GM19468 (cell line): ENCODE data around the gene NNT.
"Not testable (repeated sequence)": the region's sequence is repeated elsewhere in the genome, so short reads cannot be mapped to it uniquely, and the experiment has no call there.

Experiments used
- ATAC-seq: cut with Tn5 transposase; IDR thresholded peaks from one replicate; pipeline ENCODE4 v1.9.1; 2021; ENCODE audit warnings: mild to moderate bottlenecking, moderate library complexity, moderate number of reproducible peaks; ENCODE audit not compliant: unreplicated experiment; ENCODE audit errors: extremely low read depth

NNT gene

DNA sequence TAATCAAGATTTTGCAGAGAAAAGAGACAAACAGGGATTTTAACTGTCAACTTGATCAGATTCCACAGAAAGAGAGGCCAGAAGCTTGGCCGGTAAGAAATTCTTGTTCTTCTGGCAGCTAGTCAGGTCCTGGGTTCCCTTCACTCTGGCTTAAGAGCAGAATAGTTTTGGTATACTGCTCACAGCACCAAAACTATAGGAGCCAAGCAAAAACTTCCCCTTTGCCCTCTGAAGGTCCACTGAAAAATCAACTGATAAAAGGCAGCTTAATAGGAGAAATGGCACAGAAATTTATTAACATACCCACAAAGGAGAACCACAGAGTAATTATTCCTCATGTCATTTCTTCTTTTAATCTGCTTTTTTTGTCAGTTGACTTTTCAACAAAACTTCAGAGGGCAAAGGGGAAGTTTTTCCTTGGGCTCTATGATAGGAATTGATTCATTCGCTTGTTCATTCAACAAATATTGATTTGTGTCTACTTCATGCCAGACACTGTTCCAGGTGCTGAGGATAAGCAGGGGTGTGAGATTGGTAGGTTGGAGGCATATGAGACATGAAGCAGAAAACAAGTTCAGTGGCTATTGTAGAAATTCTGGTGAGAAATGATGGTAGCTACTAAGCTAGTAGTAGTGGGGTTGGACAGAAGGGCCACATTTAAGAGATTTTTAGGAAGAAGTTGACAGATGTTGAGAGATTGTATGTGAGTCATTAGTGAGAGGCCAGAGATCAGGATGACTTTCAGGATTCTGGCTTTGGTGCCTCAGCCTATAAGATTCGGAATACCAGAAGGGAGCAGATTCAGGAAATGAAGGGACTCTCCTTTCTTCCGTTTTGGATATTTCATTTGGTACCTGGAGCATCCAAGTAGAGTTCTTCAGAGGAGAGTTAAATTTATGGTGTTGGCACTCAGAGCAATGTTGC is 20.6 kb upstream of the NNT start:
- no peak for ATAC-seq

- no peak for ATAC-seq
These were observed 19.3 kb upstream of the NNT start for GRCh38 chr5:43583724-43584123.

DNA sequence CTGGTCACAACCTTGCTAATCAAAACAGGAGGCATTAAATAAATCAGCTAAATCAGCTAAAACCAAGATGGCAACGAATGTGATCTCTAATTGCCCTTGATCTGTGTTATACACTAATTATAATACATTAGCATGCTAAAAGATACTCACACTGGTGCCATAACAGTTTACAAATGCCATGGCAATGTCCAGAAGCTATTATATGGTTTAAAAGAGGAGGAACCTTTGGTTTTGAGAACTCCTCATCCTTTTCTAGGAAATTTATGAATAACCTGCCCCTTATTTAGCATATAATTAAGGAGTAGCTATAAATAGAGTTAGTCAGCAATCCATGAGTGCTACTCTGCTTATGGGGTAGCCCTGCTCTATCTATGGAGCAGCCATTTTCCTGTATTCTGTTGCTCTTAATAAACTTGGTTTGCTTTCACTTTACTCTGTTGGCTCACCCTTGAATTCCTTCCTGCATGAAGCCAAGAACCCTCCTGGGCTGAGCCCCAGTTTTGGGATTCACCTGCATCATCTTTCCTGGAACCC is 18.7 kb upstream of the NNT start:
- ATAC-seq, result no peak

- no peak for ATAC-seq
These were observed 14.1 kb upstream of the NNT start for GRCh38 chr5:43588842-43589241.

GRCh38 chr5:43589310-43589709 is 13.7 kb upstream of the NNT start:
- ATAC-seq, result no peak

GRCh38 chr5:43590700-43591099 is 12.3 kb upstream of the NNT start:
- ATAC-seq, result no peak

- no peak for ATAC-seq
These were observed 10.6 kb upstream of the NNT start for GRCh38 chr5:43592363-43592762.

- not testable (repeated sequence) for ATAC-seq
These were observed 4.1 kb upstream of the NNT start for GRCh38 chr5:43598927-43599326.

GRCh38 chr5:43601454-43602260 is 1.3 kb upstream of the NNT start:
- no peak for ATAC-seq

DNA sequence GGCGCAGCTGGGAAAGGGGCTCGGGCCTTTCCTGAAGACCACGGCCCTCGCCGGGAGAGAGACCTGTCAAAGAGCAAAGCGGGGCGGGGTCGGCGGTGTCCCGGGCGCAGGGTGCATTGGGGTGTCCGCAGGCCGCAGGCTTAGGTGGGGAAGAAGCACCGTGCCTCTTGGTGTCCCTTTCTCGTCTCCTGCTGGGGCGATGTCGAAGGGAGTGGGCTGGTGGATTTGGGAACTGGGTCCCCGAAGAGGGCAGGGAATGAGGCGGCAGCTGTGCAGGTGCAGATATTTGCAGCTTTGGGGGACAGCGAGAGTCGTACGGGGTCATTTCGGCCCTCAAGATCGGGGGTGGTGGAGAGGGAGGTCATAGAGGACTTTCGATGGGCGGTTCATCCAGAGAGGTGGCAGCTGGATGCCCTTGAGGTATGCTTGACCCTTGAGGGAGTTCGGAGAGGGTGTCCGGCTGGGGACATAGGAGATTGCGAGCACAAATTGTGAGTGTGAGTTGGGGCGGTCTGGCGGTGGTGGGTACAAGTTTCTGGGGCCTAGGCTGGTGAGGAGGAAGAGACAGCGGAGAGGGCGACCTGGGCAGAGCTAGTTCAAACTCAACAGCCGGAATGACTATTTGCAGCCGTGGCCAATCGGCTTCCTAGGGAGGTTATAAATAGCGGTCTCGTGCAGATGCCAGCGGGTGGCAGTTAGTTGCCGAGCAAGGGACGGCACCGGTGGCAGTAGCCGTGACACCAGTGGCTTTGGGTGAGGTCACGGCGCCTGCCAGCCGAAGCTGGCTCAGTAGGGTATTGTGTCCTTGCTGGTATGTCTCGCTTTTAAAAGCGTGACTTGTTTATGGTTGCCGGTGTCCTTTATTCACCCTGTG is 601 bp downstream of the NNT start:
- ATAC-seq, result peak; percentile 57

DNA sequence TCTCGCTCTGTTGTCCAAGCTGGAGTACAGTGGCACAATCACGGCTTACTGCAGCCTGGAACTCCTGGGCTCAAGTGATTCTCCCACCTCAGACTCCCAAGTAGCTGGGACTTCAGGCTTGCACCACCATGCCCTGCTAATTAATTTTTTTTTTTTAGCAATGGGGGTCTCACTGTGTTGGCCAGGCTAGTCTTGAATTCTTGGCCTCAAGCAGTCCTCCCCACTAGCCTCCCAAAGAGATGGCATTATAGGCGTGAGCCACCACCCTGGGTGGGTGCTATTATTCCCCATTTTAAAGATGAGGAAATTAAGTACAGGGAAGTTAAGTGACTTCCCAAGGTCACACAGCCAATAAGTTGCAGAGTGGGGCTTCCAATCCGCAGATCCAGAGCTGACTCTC is 1.7 kb downstream of the NNT start:
- ATAC-seq, result no peak

DNA sequence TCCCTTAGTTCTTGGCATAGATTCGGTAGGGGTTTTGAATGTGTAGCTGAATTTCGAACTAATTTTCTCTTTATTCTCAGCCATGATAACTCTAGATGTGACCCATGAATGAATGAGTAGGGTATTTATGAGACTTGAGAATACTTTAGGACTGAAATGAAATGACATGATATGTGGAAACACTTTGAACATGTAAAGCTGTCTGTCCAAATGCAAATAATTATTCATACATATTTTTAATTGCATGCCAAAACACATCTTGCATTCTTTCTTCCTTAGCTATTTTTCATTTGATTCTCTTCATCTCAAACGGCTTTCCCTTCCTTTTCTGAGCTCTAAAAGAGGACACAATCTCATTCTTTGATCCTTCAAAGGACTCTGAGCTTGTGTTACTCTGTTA is 3.4 kb downstream of the NNT start:
- ATAC-seq, result no peak

DNA sequence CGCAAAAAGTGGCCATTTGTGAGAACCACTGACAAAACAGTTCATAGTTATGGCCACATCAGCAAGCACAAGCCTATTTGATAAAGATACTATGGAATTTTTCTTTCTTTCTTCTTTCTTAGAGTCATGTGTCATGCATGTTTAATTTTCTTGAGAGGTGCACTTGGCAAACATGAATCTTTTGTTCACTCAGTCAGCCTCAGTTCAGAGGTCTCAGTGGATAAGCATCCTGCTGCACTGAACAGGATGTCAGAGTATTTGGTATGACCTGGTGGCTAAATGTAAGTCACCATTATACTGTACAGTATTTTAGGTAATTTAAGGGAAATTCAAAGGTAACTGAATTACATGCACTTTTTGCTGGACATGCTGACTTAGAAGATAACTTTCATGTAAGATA is 5.4 kb downstream of the NNT start:
- ATAC-seq, result no peak

DNA sequence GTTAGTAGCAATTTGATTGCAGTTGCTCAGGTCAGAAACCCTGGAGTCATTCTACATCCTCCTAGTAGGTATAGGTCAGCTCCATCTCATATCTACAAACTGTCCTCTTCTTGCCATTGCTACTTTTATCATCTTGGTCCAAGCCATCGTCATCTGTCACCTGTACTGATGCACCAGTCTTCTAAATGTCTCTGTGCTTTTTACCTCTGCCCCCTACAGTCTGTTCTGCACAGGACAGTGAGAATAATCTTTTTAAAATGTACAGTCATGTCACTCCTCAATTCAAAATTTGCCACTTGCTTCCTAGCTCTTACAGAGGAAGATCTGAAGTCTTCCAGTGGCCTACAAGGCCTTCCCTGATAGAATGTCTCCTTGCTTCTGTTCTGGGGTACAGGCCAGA is 6.8 kb downstream of the NNT start:
- ATAC-seq, result peak; percentile 52

- ATAC-seq, result no peak
These were observed 10.4 kb downstream of the NNT start for GRCh38 chr5:43613370-43613769.

DNA sequence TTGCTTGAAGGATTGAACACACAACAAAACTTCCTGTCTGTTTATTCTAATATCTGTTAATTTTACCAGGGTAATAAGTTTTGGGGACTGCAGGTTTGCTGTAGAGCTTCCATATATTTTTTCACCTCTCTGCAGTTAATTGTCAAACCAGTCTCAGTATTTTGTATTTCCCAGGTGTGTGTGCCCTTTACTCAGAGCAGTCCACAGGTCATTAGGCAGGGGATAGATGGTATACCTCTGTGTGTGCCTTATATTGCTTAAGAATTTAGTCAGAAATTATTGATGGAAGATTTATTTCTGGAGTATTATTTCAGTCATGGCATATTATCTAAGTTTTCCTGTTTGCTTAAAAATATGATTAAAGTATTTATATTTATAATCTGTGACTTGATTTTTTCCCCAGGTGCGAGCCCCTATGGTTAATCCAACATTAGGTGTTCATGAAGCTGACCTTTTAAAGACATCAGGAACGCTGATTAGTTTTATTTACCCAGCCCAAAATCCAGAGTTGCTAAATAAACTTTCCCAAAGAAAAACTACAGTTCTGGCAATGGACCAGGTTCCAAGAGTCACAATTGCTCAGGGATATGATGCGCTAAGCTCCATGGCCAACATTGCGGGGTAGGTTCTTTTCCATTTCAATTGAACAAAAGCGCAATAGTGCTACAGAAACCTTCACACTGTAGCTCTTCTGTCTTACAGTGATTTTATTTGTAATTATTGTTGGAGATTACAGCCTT is 12.6 kb downstream of the NNT start:
- no peak for ATAC-seq

GRCh38 chr5:43616535-43616934 is 13.6 kb downstream of the NNT start:
- ATAC-seq, result no peak

GRCh38 chr5:43619380-43619779 is 16.4 kb downstream of the NNT start:
- ATAC-seq, result no peak

DNA sequence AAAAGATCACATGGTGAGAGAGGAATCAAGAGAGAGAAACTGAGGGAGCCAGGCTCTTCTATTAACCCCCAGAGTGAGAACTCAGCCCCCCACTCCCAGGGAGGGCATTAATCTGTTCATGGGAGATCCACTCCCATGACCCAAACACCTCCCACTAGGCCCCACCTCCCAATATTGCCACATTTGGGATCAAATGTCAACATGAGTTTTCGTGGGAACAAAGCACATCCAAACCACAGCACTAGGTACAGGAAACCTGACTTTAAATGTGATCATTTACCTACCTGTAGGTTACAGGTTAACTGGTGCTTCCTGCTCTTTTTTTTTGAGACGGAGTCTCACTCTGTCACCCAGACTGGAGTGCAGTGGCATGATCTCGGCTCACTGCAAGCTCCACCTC is 16.9 kb downstream of the NNT start:
- no peak for ATAC-seq
